Brain microvascular endothelial cell (primary cell): ENCODE measurements around the gene EPHB6.

Experiments
- DNase-seq: peaks from one replicate; pipeline ENCODE4 v3.0.0-alpha.2; 2020
- H3K27ac ChIP-seq: fragments of 250-450 bp; sonication (Bioruptor Pico); 2 replicates; pipeline ENCODE4 v1.5.1; 2020; ENCODE audit warnings: mild to moderate bottlenecking, moderate library complexity
- H3K27me3 ChIP-seq: fragments of 250-450 bp; sonication (Bioruptor Pico); replicated peaks from 2 replicates; pipeline ENCODE4 v1.5.1; 2020; ENCODE audit warnings: mild to moderate bottlenecking
- H3K36me3 ChIP-seq: fragments of 250-450 bp; sonication (Bioruptor Pico); replicated peaks from 2 replicates; pipeline ENCODE4 v1.5.1; 2020; ENCODE audit warnings: mild to moderate bottlenecking
- H3K4me3 ChIP-seq: 2 replicates; pipeline ENCODE4 v1.5.1; 2011; ENCODE audit warnings: low read depth, mild to moderate bottlenecking, control low read depth, low read length, moderate library complexity
- in situ Hi-C: cut with HindIII; loops from 2 replicates; pipeline ENCODE4 v1.10.0; 2017; ENCODE audit warnings: low sequenced_read_pairs, low pct_ligation_motif_present
- TF ChIP-seq, protein P1 (sequence below): IDR thresholded peaks from 2 replicates; pipeline ENCODE4 v1.5.1; 2011; ENCODE audit warnings: low read depth, mild to moderate bottlenecking, moderate library complexity, low read length, control low read depth, inconsistent platforms; ENCODE audit errors: missing control alignments

The EPHB6 gene, protein sequence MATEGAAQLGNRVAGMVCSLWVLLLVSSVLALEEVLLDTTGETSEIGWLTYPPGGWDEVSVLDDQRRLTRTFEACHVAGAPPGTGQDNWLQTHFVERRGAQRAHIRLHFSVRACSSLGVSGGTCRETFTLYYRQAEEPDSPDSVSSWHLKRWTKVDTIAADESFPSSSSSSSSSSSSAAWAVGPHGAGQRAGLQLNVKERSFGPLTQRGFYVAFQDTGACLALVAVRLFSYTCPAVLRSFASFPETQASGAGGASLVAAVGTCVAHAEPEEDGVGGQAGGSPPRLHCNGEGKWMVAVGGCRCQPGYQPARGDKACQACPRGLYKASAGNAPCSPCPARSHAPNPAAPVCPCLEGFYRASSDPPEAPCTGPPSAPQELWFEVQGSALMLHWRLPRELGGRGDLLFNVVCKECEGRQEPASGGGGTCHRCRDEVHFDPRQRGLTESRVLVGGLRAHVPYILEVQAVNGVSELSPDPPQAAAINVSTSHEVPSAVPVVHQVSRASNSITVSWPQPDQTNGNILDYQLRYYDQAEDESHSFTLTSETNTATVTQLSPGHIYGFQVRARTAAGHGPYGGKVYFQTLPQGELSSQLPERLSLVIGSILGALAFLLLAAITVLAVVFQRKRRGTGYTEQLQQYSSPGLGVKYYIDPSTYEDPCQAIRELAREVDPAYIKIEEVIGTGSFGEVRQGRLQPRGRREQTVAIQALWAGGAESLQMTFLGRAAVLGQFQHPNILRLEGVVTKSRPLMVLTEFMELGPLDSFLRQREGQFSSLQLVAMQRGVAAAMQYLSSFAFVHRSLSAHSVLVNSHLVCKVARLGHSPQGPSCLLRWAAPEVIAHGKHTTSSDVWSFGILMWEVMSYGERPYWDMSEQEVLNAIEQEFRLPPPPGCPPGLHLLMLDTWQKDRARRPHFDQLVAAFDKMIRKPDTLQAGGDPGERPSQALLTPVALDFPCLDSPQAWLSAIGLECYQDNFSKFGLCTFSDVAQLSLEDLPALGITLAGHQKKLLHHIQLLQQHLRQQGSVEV

DNA sequence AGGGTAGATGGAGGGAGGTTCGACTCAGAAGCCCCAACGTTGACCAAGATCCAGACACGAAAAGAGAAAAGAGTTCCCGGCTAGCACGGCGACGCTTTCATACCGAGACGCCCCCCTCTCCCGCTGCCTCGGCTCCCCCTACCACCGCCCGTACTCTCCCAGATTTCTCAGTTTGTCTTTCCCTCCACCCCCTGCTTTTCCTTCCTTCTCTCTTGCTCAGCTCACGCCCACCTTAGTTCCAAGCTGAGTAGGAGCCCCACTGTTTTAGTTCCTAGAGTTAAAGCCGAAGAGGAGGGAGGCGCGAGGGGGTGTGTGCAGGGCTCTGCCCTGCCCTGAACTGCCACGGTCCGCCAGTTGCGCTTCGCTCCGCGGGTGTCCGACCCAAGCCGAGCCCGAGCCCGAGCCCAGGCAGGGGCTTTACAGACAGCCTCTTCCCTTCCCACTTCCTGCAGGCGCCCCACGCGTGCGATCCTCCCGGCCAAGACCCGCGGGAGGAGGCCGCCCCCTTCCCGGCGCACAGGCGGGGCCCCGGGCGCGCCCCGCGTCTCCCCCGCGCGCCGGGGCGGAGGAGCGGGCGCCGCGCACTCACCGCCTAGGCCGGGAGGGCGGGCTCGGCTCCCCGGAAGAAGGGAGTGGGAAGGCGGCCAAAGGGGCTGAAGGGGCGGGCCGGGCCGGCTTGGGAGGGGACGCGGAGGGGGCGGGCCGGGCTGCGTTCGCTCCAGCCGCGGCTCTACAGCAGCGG is at the start of gene EPHB6:
Gene EPHB6 (plus strand): TSS at position 705 of the 742 bp plus-strand sequence. CDS start 8,152 bp downstream, outside the sequence.
- in situ Hi-C loops, result no loop called here
- peak; percentile 46 for DNase-seq
- Histone ChIP-seq H3K36me3 (no peaks in the 10 kb centered on the region), H3K4me3 (peak within 1 kb of the TSS; percentile 73), H3K27ac (no peak within 1 kb of the TSS), H3K27me3 (no peaks in the 10 kb centered on the region)
- TF ChIP-seq, protein P1, sequence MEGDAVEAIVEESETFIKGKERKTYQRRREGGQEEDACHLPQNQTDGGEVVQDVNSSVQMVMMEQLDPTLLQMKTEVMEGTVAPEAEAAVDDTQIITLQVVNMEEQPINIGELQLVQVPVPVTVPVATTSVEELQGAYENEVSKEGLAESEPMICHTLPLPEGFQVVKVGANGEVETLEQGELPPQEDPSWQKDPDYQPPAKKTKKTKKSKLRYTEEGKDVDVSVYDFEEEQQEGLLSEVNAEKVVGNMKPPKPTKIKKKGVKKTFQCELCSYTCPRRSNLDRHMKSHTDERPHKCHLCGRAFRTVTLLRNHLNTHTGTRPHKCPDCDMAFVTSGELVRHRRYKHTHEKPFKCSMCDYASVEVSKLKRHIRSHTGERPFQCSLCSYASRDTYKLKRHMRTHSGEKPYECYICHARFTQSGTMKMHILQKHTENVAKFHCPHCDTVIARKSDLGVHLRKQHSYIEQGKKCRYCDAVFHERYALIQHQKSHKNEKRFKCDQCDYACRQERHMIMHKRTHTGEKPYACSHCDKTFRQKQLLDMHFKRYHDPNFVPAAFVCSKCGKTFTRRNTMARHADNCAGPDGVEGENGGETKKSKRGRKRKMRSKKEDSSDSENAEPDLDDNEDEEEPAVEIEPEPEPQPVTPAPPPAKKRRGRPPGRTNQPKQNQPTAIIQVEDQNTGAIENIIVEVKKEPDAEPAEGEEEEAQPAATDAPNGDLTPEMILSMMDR, result no peak

DNA sequence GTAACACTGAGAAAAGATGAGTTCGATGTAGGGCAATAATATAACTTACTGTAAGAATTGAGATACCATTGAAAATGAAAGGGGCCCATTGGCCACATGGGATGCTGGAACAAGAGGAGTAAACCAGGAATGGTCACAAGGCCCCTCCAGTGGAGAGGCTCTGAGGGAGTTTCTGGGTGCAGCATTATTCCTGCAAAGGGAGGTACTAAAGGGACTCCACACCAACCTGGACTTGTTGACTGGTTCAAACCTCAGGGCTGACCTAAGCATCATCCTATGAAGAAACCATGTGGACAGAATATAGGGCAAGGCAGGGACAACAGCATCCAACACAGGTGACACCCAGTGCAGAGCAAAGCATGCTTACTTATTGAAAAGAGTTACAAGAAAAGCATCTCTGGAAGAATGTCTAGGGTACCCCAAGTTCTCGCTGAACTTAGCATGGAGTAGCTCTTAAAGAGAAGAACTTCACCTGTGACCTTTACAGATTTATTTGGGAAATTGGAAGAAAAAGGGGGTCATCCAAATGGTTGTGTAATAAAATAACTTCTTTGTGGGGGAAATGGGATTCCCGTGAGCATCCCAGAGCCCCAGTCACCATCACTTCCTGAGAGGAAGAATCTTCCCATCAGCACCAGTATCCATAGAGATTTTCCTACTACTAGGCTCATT is 49.4 kb upstream of the EPHB6 start:
- Histone ChIP-seq H3K27me3 (no peaks in the 10 kb centered on the region), H3K36me3 (peaks cover 14% of the 10 kb centered on the region), H3K4me3 (no peak overlapping the region), H3K27ac (peak overlapping the region; percentile 92)
- in situ Hi-C loops, result no loop called here
- TF ChIP-seq, protein P1, result no peak
- DNase-seq, result no peak

DNA sequence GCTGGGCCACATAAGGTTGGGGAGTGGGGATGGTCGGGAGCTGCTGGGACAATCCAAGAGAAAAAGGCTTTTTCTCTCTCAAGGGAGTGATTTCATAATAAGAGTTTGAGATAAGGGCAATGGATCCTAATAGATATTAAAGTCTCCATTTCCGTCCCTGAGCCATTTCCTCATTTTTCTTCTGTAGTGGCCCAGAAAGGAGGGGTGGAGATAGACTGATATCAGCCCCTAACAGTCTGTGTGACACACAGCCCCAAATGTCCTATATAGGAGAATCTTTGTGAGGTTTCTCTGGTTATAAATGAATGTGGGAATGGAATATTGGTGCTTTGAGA is 48.9 kb upstream of the EPHB6 start:
- H3K27me3 ChIP-seq, result no peaks in the 10 kb centered on the region
- no peak for DNase-seq
- peaks cover 14% of the 10 kb centered on the region for H3K36me3 ChIP-seq
- TF ChIP-seq, protein P1, result no peak
- H3K4me3 ChIP-seq, result no peak overlapping the region
- peak overlapping the region; percentile 92 for H3K27ac ChIP-seq
- in situ Hi-C loops, result no loop called here

DNA sequence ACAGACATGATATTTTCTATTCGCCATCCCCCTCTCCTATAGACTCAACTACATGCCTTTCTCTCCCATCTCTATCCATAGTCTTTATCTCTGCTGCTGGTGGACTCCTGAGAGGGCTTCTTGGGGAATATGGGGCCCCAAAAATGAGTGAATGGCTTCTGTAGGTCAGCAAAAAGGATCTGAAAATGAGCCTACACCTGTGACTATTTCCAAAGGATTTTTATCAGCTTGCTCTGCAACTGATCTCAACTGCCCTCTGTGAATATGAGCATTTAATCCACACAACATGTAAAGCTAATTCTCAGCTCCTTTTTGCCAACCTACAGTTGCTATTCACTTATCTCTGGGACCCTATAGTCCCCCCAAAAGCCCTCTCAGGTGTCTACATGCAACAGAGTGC is 47.9 kb upstream of the EPHB6 start:
- DNase-seq, result no peak
- Histone ChIP-seq H3K4me3 (no peak overlapping the region), H3K27me3 (no peaks in the 10 kb centered on the region), H3K27ac (peak overlapping the region; percentile 92), H3K36me3 (peaks cover 9% of the 10 kb centered on the region)
- in situ Hi-C loops, result no loop called here
- TF ChIP-seq, protein P1, result no peak

DNA sequence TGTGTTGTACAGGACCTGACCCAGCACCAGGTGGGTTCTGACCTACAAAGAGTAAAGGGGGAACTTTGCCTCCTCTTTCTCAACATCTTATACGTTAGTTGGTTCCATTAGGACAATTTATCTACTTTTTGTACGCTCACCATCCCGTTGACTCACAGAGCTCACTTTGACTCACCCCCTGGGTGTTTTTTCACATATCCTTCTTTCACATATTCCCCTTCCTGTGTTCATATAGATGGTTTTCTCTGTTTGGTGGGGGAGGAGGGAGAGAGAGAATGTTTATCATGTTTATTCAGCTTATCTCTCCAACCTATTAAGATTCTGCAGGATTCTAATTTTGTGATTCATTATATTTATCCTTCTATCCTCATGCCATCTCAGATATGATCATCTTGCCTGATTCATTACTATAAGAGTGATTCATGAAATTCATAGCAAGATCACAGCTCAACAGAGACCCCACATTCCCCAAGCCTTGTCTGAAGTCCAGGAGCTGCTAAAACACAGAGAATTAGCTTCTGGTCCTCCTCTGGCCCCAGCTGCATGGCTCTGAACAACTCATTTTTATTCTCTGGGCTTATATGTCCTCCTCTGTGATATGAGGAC is 46.9 kb upstream of the EPHB6 start:
- peak overlapping the region; percentile 92 for H3K27ac ChIP-seq
- H3K4me3 ChIP-seq, result no peak overlapping the region
- TF ChIP-seq, protein P1, result no peak
- H3K27me3 ChIP-seq, result no peaks in the 10 kb centered on the region
- H3K36me3 ChIP-seq, result no peaks in the 10 kb centered on the region
- DNase-seq, result peak; percentile 93
- in situ Hi-C loops, result no loop called here
